ENCODE measurements around the gene LYL1. TPM values are rescaled to one million over a fixed set of nuclear protein-coding genes. Genes with fewer than 3 reads are reported as not detected.
A peak's percentile ranks its signal among the peaks of the same experiment; 100 is the strongest.

The LYL1 gene
- total and polyA plus RNA-seq, 2 of the 13 experiments (the other 11 are each of a cell fraction or from before 2014, with no cell fraction given) = 0.75 to 0.92 TPM

DNA sequence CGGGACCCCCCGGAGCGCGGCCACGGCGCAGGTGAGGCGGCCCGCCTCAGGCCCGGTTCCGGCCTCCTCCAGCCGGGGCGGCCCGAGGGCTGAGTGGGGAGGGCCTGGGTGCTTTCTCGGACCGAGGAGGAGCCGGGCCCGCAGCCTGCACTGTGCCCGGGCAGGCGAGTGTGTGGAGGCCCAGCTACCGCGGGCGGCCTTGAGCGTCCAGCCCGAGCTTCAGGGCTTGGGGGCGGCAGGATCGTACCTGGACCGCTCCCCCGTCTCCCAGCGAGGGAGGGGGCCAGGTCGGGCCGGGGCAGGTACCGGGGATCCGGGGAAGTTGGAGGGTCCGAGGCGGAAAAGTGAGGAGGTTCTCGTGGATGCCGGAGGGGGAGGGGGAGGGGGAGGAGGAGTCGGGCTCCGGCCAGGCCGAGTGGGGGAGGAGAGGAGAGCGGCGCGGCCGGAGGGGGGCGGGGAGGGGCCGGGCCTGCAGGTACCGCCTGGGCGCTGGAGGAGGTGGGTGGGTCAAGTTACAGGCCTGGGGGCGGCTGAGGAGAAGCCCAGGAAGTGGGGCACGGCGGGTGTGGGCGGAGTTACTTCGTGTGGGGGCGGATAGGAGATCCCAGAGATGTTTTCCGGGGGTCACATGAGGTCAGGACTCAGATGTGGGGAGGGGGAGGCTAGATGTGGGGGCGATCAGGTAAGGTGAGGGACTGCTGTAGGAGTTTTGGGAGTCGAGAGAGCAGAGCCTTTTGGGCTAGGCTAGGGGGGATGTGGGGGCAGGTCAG lies 16.0 kb upstream of the LYL1 start (continued):
- TF ChIP-seq GABPA (IDR thresholded peaks at IDR 0.05; ENCODE audit: low read depth, low read length) (no peak), GABPA (CRISPR knock-in tag; IDR thresholded peaks at IDR 0.05; ENCODE audit: low read depth) (0 out of 2 replicates have a peak, but pooled peaks have one; percentile 20), KDM6A (CRISPR knock-in tag; IDR thresholded peaks at IDR 0.05; ENCODE audit: low read depth) (no peak), ZNF451 (CRISPR knock-in tag; IDR thresholded peaks at IDR 0.05) (0 out of 2 replicates have a peak, but pooled peaks have one; percentile 43), MED13 (CRISPR knock-in tag; IDR thresholded peaks at IDR 0.05) (peak; percentile 47; the same call in 1 of the 2 replicates), ZNF773 (CRISPR knock-in tag; IDR thresholded peaks at IDR 0.05; ENCODE audit: borderline replicate concordance) (0 out of 2 replicates have a peak, but pooled peaks have one; percentile 36), SAP130 (CRISPR knock-in tag; IDR thresholded peaks at IDR 0.05; ENCODE audit: low read depth) (peak; percentile 42; the same call in 1 of the 2 replicates), LCORL (IDR thresholded peaks at IDR 0.05) (no peak), LCORL (CRISPR knock-in tag; IDR thresholded peaks at IDR 0.05) (0 out of 2 replicates have a peak, but pooled peaks have one; percentile 33), SP5 (CRISPR knock-in tag; IDR thresholded peaks at IDR 0.05; ENCODE audit: borderline replicate concordance, low read depth) (peak; percentile 48; the same call in 1 of the 2 replicates), HOXD1 (CRISPR knock-in tag; IDR thresholded peaks at IDR 0.05) (peak; percentile 31; the same call in 1 of the 2 replicates), TBX2 (CRISPR knock-in tag; IDR thresholded peaks at IDR 0.05; ENCODE audit: borderline replicate concordance) (peak; percentile 2; the same call in 1 of the 2 replicates), AKAP8 (CRISPR knock-in tag; IDR thresholded peaks at IDR 0.05) (0 out of 2 replicates have a peak, but pooled peaks have one; percentile 55), TAF1 (CRISPR knock-in tag; IDR thresholded peaks at IDR 0.05) (peak; percentile 28; the same call in 1 of the 2 replicates)
- TF ChIP-seq, protein P1, sequence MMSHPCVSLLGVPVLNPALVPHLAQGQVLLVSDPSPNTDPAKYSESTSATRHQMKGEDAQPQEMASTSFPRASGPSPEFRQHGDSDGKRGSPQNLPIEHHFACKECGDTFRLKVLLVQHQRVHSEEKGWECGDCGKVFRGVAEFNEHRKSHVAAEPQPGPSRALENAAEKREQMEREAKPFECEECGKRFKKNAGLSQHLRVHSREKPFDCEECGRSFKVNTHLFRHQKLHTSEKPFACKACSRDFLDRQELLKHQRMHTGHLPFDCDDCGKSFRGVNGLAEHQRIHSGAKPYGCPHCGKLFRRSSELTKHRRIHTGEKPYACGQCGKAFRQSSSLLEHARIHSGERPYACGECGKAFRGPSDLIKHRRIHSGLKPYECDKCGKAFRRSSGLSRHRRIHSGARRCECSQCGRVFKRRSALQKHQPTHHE (CRISPR knock-in tag; IDR thresholded peaks at IDR 0.05; ENCODE audit: borderline replicate concordance) = no peak
- TF ChIP-seq, protein P2, sequence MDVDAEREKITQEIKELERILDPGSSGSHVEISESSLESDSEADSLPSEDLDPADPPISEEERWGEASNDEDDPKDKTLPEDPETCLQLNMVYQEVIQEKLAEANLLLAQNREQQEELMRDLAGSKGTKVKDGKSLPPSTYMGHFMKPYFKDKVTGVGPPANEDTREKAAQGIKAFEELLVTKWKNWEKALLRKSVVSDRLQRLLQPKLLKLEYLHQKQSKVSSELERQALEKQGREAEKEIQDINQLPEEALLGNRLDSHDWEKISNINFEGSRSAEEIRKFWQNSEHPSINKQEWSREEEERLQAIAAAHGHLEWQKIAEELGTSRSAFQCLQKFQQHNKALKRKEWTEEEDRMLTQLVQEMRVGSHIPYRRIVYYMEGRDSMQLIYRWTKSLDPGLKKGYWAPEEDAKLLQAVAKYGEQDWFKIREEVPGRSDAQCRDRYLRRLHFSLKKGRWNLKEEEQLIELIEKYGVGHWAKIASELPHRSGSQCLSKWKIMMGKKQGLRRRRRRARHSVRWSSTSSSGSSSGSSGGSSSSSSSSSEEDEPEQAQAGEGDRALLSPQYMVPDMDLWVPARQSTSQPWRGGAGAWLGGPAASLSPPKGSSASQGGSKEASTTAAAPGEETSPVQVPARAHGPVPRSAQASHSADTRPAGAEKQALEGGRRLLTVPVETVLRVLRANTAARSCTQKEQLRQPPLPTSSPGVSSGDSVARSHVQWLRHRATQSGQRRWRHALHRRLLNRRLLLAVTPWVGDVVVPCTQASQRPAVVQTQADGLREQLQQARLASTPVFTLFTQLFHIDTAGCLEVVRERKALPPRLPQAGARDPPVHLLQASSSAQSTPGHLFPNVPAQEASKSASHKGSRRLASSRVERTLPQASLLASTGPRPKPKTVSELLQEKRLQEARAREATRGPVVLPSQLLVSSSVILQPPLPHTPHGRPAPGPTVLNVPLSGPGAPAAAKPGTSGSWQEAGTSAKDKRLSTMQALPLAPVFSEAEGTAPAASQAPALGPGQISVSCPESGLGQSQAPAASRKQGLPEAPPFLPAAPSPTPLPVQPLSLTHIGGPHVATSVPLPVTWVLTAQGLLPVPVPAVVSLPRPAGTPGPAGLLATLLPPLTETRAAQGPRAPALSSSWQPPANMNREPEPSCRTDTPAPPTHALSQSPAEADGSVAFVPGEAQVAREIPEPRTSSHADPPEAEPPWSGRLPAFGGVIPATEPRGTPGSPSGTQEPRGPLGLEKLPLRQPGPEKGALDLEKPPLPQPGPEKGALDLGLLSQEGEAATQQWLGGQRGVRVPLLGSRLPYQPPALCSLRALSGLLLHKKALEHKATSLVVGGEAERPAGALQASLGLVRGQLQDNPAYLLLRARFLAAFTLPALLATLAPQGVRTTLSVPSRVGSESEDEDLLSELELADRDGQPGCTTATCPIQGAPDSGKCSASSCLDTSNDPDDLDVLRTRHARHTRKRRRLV (CRISPR knock-in tag; IDR thresholded peaks at IDR 0.05) = no peak
- TF ChIP-seq, protein P3, sequence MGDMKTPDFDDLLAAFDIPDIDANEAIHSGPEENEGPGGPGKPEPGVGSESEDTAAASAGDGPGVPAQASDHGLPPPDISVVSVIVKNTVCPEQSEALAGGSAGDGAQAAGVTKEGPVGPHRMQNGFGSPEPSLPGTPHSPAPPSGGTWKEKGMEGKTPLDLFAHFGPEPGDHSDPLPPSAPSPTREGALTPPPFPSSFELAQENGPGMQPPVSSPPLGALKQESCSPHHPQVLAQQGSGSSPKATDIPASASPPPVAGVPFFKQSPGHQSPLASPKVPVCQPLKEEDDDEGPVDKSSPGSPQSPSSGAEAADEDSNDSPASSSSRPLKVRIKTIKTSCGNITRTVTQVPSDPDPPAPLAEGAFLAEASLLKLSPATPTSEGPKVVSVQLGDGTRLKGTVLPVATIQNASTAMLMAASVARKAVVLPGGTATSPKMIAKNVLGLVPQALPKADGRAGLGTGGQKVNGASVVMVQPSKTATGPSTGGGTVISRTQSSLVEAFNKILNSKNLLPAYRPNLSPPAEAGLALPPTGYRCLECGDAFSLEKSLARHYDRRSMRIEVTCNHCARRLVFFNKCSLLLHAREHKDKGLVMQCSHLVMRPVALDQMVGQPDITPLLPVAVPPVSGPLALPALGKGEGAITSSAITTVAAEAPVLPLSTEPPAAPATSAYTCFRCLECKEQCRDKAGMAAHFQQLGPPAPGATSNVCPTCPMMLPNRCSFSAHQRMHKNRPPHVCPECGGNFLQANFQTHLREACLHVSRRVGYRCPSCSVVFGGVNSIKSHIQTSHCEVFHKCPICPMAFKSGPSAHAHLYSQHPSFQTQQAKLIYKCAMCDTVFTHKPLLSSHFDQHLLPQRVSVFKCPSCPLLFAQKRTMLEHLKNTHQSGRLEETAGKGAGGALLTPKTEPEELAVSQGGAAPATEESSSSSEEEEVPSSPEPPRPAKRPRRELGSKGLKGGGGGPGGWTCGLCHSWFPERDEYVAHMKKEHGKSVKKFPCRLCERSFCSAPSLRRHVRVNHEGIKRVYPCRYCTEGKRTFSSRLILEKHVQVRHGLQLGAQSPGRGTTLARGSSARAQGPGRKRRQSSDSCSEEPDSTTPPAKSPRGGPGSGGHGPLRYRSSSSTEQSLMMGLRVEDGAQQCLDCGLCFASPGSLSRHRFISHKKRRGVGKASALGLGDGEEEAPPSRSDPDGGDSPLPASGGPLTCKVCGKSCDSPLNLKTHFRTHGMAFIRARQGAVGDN (CRISPR knock-in tag; IDR thresholded peaks at IDR 0.05) = peak; percentile 39
